ENCODE results near the gene PCSK7.
A peak's percentile ranks its signal among the peaks of the same experiment; 100 is the strongest.

PCSK7 gene

GRCh38 chr11:117230999-117231841, 653 bp downstream of the PCSK7 start:
- DNase-seq = no peak

GRCh38 chr11:117230286-117230961, 1.4 kb downstream of the PCSK7 start:
- DNase-seq = peak; percentile 72

- no peak for DNase-seq
These were observed 2.0 kb downstream of the PCSK7 start for GRCh38 chr11:117229931-117230285.

GRCh38 chr11:117229411-117229810, 2.5 kb downstream of the PCSK7 start:
- no peak for DNase-seq

- DNase-seq = no peak
These were observed 3.8 kb downstream of the PCSK7 start for GRCh38 chr11:117228091-117228490.

GRCh38 chr11:117226388-117227385, 5.2 kb downstream of the PCSK7 start:
- DNase-seq = peak; percentile 46

- no peak for DNase-seq
These were observed 6.2 kb downstream of the PCSK7 start for GRCh38 chr11:117225553-117226170.

- DNase-seq = no peak
These were observed 7.9 kb downstream of the PCSK7 start for GRCh38 chr11:117223741-117224689.

GRCh38 chr11:117222991-117223740, 8.7 kb downstream of the PCSK7 start:
- DNase-seq = no peak

GRCh38 chr11:117221775-117222517, 9.9 kb downstream of the PCSK7 start:
- DNase-seq = no peak

- no peak for DNase-seq
These were observed 10.7 kb downstream of the PCSK7 start for GRCh38 chr11:117220999-117221774.

- DNase-seq = no peak
These were observed 11.3 kb downstream of the PCSK7 start for GRCh38 chr11:117220568-117220967.

GRCh38 chr11:117219995-117220394, 11.9 kb downstream of the PCSK7 start:
- no peak for DNase-seq

- DNase-seq = no peak
These were observed 12.4 kb downstream of the PCSK7 start for GRCh38 chr11:117219455-117219854.

- DNase-seq = no peak
These were observed 12.9 kb downstream of the PCSK7 start for GRCh38 chr11:117219001-117219400.

- no peak for DNase-seq
These were observed 13.5 kb downstream of the PCSK7 start for GRCh38 chr11:117218133-117218915.

GRCh38 chr11:117217141-117218084, 14.5 kb downstream of the PCSK7 start:
- no peak for DNase-seq

All from activated CD4-positive, alpha-beta T cell treated with anti-CD3 and anti-CD28 coated beads for 48 hours (primary cell).